Testis (tissue), 2 donors: ENCODE measurements around the gene FBLN2.

Source experiments
- POLR2A ChIP-seq: fragments of 450-650 bp; IDR thresholded peaks from one replicate; pipeline ENCODE4 v1.6.1; 2017; ENCODE audit warnings: antibody characterized with exemption, mild to moderate bottlenecking, moderate library complexity
- TF ChIP-seq, protein P1 (sequence below), 3 experiments: fragments of 450-650 bp in 2 of 3; fragments of 200-600 bp in 1 of 3; sonication (generic) in 1 of 3; IDR thresholded peaks; one replicate each; pipeline ENCODE4 v1.5.1; 2016 to 2019; ENCODE audit warnings: antibody characterized with exemption in 3 of 3, mild to moderate bottlenecking in 2 of 3, moderate library complexity in 1 of 3

DNA sequence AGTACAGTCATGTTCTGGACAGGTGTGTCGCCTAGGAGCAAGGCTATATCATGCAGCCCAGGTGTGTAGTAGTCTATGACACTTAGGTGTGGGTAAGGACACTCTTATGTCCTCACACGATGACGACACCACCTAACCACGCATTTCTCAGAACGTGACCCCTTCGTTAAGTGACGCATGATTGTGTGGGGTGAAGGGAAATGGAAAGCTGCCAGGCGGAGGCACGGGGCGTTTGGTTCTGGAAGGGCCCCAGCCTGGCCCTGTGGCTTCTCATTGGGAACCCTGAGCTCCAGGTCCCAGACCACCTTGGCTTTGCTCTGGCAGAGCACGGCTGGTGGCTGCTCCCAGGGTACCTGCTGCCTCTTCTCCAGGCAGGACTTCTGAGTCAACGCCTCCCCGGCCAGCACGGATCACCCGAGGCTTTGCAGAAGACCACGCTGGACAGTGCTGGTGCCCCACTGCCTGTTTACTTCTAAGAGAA is 39.3 kb downstream of the FBLN2 start:
- TF ChIP-seq, protein P1, sequence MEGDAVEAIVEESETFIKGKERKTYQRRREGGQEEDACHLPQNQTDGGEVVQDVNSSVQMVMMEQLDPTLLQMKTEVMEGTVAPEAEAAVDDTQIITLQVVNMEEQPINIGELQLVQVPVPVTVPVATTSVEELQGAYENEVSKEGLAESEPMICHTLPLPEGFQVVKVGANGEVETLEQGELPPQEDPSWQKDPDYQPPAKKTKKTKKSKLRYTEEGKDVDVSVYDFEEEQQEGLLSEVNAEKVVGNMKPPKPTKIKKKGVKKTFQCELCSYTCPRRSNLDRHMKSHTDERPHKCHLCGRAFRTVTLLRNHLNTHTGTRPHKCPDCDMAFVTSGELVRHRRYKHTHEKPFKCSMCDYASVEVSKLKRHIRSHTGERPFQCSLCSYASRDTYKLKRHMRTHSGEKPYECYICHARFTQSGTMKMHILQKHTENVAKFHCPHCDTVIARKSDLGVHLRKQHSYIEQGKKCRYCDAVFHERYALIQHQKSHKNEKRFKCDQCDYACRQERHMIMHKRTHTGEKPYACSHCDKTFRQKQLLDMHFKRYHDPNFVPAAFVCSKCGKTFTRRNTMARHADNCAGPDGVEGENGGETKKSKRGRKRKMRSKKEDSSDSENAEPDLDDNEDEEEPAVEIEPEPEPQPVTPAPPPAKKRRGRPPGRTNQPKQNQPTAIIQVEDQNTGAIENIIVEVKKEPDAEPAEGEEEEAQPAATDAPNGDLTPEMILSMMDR (IDR thresholded peaks at IDR 0.05): no peak
- TF ChIP-seq POLR2A: no peak
